ENCODE measurements around the gene SPATA4. TPM values are rescaled to one million over a fixed set of nuclear protein-coding genes. Genes with fewer than 3 reads are reported as not detected.

SPATA4 gene
- total RNA-seq, 1 experiment from 2014 or later = 0.20 TPM

- POLR2A ChIA-PET = no interaction called here
- no TSS peak for BruUV-seq (replicated peaks)
- DNase-seq (ENCODE audit: low read depth, low spot score) = no peak
- Histone ChIP-seq H3K4me1 (ENCODE audit: control insufficient read depth in 1 of 2, insufficient read depth in 2 of 2, low read length in 2 of 2) (no peaks in the 10 kb centered on the region), H3K9me3 (ENCODE audit: control insufficient read depth in 1 of 2, insufficient read depth in 1 of 2, low read depth in 1 of 2, low read length in 2 of 2) (no peaks in the 10 kb centered on the region), H3K9ac (ENCODE audit: low read length) (no peak overlapping the region), H3K4me2 (ENCODE audit: low read length) (no peak overlapping the region), H3K36me3 (ENCODE audit: control insufficient read depth in 1 of 2, insufficient read depth in 2 of 2, low read length in 2 of 2) (no peaks in the 10 kb centered on the region), H3K79me2 (ENCODE audit: insufficient read depth, low read length) (no peaks in the 10 kb centered on the region), H4K20me1 (ENCODE audit: insufficient read depth) (no peaks in the 10 kb centered on the region), H3K9me2 (ENCODE audit: insufficient read depth) (no peaks in the 10 kb centered on the region), H2AFZ (ENCODE audit: low read depth, low read length, poor library complexity, severe bottlenecking) (peak overlapping the region; percentile 43), H3K4me3 (replicated peaks in 1 of 2; ENCODE audit: low read depth in 1 of 2, low read length in 2 of 2) (no peak overlapping the region), H3K27me3 (ENCODE audit: insufficient read depth, low read length) (no peaks in the 10 kb centered on the region), H3K27ac (ENCODE audit: low read depth, low read length) (no peak overlapping the region)
- no peak for ATAC-seq
- no peak for TF ChIP-seq ATF3 (IDR thresholded peaks at IDR 0.05)
- no peak for TF ChIP-seq TCF7L2 (IDR thresholded peaks at IDR 0.05; ENCODE audit: borderline replicate concordance, extremely low read depth, insufficient read depth, insufficient read length)
- TF ChIP-seq ZFX (IDR thresholded peaks at IDR 0.05) = no peak
- no peak for TF ChIP-seq REST (IDR thresholded peaks at IDR 0.05; ENCODE audit: low read depth)
- no peak for TF ChIP-seq EZH2phosphoT487 (IDR thresholded peaks at IDR 0.05; ENCODE audit: borderline replicate concordance)
- CTCF ChIA-PET = no interaction called here
- intact Hi-C loops (cut with micrococcal nuclease) = no loop called here
- RAD21 ChIA-PET (ENCODE audit: low non-redundant PET in 1 of 2, low total read pairs in 2 of 2, uncharacterized antibody in 2 of 2, unreplicated experiment in 2 of 2) = no interaction called here
Measured at GRCh38 chr4:176139518-176139917, 55.9 kb downstream of the SPATA4 start.

GRCh38 chr4:176137631-176138030 lies 57.8 kb downstream of the SPATA4 start:
- H2AFZ ChIP-seq (ENCODE audit: low read depth, low read length, poor library complexity, severe bottlenecking) = peak overlapping the region; percentile 58
- no peaks in the 10 kb centered on the region for H3K79me2 ChIP-seq (ENCODE audit: insufficient read depth, low read length)
- H4K20me1 ChIP-seq (ENCODE audit: insufficient read depth) = no peaks in the 10 kb centered on the region
- H3K27ac ChIP-seq (ENCODE audit: low read depth, low read length) = no peak overlapping the region
- TF ChIP-seq JUND (IDR thresholded peaks at IDR 0.05) (peak; percentile 26; the same call in 1 of the 2 replicates), SP1 (IDR thresholded peaks at IDR 0.05; ENCODE audit: low read depth) (no peak), TCF7L2 (IDR thresholded peaks at IDR 0.05; ENCODE audit: borderline replicate concordance, extremely low read depth, insufficient read depth, insufficient read length) (no peak), FOSL1 (IDR thresholded peaks at IDR 0.05; ENCODE audit: low read depth) (peak; percentile 34; the same call in 1 of the 2 replicates)
- ChIA-PET RAD21 (ENCODE audit: low non-redundant PET in 1 of 2, low total read pairs in 2 of 2, uncharacterized antibody in 2 of 2, unreplicated experiment in 2 of 2) (no interaction called here), CTCF (no interaction called here), POLR2A (no interaction called here)
- no peaks in the 10 kb centered on the region for H3K9me3 ChIP-seq (ENCODE audit: control insufficient read depth in 1 of 2, insufficient read depth in 1 of 2, low read depth in 1 of 2, low read length in 2 of 2)
- ATAC-seq = no peak
- no TSS peak for BruUV-seq (replicated peaks)
- H3K4me2 ChIP-seq (ENCODE audit: low read length) = no peak overlapping the region
- no peaks in the 10 kb centered on the region for H3K9me2 ChIP-seq (ENCODE audit: insufficient read depth)
- H3K4me3 ChIP-seq (replicated peaks in 1 of 2; ENCODE audit: low read depth in 1 of 2, low read length in 2 of 2) = no peak overlapping the region
- DNase-seq (ENCODE audit: low read depth, low spot score) = no peak
- H3K36me3 ChIP-seq (ENCODE audit: control insufficient read depth in 1 of 2, insufficient read depth in 2 of 2, low read length in 2 of 2) = no peaks in the 10 kb centered on the region
- no peak overlapping the region for H3K9ac ChIP-seq (ENCODE audit: low read length)
- H3K4me1 ChIP-seq (ENCODE audit: control insufficient read depth in 1 of 2, insufficient read depth in 2 of 2, low read length in 2 of 2) = no peaks in the 10 kb centered on the region
- no peaks in the 10 kb centered on the region for H3K27me3 ChIP-seq (ENCODE audit: insufficient read depth, low read length)
- intact Hi-C loops (cut with micrococcal nuclease) = no loop called here

All from HCT116 (cell line).